ENCODE results near the gene MCC.

The MCC gene

DNA sequence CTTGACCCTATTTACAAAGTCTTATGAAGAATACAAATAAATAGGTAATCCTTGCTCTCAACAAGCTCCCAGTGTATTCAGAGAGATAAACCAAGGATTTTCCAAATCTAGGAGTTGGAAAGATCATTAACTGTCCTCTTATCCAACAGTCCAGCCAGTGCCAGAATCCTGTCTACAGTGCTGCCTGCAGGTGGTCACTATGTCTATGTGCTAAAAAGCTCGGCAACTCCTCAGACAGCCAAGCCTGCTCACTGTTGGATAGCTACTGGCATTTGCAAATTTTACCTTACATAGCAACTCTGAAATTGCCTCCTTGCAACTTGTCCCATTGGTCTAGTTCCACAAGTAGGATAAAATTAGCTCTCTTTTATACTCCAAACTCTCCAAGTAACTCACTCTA is 324.2 kb downstream of the MCC start:
- no peak for DNase-seq

DNA sequence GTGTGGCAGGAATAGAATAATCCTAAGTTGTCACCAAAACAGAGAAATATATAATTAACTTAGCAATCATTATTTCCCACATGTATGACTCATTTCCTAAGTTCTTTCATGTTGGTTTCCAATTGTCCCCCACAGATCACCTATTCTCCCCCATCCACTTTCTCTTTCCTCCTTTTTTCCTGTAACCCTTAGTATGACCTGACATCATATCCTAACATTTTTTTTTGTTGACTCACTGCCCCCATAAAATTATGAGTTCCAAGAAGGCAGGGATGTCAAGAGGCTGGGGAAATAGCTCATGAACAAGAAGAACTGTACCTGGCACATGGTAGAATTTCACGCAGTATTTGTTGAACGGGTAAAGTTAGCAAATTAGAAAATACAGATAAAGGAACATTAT is 324.9 kb downstream of the MCC start:
- DNase-seq, result no peak

DNA sequence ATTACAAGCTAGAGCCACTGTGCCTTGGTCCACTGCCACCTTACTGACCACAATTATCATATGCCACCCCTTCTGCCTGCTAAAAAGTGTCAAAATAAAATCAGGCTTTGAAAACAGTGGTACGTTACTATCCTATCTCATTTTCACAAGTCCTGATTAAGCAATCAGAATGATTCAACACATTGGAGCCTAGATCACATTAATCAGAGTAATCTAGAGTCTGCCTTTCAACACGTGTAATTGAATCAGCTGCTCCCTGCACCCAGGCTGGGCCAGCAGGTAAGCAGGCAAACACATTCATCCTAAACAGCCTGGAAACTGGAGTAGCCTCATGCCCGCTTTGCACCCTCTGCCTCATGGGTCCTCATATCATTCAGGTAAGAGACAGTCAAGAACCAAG is 325.5 kb downstream of the MCC start:
- DNase-seq, result no peak

DNA sequence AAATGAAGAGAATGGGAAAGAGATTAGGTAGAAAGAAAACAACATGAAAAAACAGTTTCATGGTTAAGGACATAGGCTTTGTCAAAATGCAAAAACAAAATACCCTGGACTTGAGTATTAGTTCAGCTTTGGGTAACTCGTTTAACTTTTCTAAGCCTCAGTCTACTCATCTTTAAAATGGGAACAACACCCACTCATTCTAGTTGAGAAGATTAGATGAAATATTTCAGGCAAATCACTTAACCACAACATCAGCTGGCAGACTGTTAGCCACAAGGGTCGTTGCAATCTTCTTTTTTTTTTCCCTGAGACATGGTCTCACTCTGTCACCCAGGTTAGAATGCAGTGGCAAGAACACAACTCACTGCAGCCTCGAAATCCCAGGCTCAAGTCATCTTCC is 326.0 kb downstream of the MCC start:
- DNase-seq, result no peak

DNA sequence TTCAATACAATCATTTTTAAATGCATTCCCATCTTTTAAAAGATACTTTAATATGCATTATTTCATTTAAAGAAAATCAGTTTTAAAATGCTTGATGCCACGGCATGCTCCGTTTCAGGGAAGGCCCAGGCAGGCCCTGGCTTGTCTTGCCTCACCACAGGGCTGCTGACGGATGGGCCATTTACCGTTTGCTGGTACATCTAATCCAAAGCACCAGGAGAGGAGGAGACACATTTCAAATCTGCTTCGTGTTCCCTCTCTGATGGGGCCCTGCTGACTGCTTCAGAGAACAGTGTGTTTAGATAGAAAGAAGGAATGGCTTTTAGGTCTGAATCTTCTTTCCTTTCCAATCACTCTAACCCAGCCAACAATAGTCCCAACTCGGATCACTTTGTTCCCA is 326.4 kb downstream of the MCC start:
- DNase-seq, result no peak

DNA sequence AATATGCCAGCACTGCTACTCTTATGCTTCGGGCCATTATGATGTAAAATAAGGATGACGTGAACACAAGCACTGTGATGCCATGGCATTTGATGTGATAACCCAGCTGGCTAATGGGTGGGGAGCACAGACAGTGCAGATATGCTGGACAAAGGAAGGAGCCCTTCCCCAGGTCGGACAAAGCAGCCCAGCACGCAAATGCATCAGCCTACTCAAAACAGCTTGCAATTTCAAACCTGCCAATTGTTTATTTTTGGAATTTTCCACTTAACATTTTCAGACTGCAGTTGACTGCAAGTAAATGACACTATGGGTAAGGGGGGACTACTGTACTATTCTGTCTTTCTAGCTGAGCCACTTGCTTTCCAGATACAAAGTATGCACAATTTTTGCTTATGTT is 330.4 kb downstream of the MCC start:
- DNase-seq, result no peak

DNA sequence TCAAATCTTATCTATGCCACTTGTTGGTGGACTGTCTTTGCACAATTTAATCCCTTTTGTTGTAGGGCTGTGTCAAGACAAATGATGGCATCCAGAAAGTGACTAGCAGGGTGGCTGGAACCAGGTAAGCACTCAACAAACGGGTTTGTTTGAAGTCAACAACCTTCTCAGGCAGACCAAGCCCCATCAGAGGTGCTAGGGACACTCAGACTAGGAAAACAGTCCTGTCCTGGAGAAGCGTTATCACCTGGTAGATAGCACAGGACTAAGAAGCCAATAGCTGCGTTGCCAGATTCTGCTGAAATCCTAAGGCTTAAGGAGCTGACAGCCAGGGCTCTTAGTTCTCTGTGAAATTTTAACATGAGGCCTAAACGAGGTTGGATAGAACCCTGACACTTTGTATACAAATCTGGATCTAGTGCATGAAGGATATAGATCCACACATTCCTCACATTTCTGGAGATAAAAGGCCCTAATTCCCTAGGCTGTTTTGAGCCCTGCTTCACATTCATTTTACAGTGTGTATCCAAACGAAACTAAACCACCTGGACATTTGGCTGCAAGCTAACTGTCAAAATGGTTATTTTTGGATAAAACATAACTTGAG is 331.9 kb downstream of the MCC start:
- no peak for DNase-seq

DNA sequence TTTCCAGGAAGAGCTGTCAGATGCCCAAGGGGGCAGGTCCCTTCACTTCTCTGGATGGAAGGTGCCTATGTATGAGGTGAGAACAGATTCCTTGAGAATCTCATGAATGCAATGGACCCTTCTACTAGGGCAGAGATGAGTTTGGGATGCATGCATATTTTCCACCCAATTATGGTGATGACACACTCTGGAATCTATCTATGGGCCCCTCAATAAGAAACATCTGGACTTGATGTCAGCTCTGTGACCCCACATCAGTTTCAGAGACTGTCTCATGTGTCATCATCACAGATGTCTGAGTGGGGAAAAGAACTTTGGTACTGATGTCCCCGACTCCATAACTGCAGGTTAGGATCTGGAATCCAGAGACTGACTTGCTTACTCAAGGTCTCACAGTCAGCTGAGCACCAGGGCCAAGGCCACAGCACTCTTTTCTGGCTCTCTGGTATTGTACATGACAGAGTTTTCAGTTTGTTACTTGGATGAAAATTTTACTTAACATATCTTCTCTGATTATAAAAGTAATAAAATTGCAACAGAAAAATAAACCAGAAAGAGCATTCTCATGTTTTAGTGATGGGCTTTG is 334.6 kb downstream of the MCC start:
- no peak for DNase-seq

DNA sequence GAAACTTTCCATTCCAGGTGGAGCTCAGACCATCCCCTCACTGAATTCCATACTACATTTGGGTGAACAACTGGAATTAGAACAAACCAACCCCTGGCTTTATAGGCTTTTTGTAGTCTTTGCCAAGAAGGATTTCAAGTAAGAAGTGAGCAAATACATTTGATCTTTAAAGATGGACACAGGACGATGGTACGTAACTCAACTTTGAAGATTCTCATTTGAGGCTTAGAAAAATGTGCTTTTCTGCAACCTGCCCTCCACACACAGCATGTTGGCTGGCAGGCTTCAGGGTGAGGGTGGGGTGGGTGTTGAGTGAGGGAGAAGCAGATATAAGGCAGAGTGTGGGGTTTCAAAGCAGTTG is 335.9 kb downstream of the MCC start:
- DNase-seq, result no peak

DNA sequence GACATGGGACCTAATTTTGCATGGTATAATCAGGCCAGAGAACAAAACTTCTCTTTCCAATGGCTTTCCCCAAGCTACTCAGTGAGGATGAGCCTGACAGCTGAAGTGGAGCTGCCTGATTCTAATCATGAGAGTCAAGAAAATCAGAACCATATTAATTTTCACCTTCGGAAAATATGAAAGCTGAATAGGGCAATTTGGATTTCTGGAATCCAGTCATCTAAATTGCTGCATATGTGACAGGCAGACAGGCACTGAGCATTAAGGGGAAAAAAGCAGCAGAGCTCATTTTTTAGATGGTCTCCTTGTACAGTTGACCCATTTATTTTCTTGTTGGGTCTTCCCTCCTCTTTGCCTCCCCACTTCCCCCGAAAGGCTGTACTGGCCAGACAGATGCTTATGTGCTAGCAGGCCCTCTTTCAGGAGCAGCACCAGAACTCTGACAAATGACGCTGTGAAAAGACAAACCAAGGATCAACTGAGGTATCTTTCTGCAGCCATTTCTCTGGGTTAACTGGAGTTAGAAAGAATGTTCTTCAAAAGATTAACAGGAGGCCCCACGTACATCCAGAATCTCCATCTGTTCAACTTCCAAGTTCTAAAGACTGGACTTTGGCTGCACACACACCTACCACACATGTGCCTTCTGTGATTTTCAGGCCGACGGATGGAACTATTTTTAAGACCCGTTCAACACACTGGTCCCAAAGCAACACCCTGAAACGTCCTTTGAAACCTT is 336.4 kb downstream of the MCC start:
- no peak for DNase-seq

DNA sequence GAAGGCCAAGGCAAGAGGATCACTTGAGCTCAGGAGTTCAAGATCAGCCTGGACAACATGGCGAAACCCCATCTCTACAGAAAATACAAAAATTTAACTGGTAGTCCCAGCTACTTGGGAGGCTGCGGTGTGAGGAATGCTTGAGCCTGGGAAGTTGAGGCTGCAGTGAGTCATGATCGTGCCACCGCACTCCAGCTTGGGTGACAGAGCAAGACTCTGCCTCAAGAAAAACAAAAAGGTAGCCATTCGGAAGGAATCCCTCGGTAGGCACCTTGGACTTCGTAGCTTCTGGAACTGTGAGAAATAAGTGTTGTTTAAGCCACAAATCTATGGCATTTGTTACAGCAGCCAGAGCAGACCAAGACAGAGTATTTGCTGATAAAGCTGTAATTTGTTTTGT is 337.4 kb downstream of the MCC start:
- DNase-seq, result no peak

DNA sequence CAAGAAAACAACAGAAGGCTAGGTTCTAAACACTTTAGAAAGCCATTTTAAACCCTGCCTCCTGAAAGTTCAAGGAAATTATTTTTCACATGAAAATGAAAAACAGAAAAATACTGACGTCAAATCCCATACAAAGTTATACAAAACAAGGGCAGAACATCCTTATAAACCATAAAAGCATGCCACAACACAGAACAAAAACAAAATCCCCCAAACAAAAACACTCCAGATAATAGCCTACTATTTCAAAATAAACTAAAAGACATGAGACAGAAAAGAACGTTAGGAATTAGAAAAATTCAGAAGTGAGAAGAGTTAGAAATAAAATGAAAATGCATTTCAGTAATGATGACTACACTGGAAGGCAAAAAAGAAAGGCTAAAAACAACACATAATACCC is 338.0 kb downstream of the MCC start:
- no peak for DNase-seq

DNA sequence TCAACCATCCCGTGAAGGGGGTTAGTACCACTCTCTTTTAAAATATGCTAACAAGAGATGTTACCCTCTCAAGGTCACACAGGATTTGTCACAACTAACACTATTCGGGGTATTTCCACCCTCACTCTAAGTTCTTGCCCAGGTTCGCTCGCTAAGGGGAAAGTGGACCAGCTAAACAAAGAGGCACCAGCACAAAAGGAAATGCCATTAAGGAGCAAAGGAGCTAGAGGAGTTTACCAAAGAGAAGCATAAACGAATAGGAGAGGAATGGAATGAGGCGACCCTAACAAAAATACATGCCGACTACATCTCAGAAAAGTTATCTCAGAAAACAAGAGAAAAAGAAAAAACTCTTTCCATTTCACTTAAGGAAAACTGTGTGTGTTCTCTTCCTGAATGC is 340.7 kb downstream of the MCC start:
- DNase-seq, result no peak

DNA sequence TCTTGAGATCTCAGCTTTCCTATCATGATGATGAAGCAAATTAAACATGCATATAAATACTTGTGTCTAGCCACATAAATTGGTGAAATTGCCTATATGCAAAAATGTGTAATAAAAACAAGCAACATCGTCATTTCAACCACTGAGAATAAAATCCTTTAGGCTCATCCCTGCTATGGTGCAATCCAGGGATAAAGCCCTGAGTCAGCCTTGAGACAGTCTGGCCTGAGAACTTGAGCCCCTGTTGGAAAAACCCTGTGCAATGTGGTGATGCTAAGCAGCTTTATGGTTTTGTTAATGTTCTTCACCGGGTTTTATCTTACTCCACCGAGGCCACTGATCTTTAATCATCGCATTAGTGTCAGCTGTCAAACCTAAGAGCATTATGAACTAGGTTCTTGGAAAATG is 341.1 kb downstream of the MCC start:
- no peak for DNase-seq

DNA sequence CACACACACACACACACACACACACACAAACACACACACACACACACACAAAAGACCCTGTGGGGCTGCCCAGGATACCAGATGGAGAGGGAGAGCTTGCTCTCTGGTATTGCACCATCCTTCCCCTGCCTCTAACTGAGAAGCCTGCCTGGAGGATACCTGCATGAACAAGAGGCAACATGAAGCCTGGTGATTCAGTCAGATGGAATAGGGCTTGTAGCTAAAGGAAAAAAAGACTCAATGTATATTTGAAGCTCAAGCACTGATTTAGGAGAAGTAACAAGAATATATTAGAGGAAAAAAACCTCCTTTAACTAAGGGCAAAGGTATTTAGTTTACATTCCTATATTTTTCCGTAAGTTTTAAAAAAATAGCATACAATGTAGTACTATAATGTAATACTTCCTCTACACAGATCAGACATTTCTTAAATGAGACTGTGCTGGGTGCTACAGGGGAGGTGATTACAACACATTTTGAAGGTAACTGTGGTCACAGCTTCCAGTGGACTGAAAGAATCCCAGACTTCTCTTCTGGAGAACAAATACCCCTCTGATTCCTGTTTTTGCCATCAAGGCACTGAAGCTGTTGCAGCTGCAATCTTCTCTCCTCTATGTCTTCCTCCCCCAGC is 342.4 kb downstream of the MCC start:
- DNase-seq, result no peak

DNA sequence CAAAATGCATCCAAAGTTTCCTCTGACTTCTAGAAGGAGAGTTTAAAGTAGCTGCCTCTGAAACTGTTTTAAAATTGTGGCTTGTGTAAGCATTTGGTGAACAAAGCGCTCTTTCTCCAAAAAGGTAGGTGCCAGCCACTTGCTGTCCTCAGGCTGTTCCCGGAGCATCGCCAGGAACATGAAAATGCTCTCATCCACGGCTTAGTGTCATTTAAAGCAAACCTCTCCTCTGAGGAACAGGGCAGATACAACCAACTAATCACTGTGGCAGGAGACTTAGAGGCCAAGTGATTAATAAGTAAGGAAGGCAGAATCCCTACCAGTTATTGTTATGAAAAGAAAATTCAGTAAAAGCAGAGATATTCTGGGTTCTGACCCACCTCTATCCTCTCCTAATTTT is 346.1 kb downstream of the MCC start:
- DNase-seq, result no peak

DNA sequence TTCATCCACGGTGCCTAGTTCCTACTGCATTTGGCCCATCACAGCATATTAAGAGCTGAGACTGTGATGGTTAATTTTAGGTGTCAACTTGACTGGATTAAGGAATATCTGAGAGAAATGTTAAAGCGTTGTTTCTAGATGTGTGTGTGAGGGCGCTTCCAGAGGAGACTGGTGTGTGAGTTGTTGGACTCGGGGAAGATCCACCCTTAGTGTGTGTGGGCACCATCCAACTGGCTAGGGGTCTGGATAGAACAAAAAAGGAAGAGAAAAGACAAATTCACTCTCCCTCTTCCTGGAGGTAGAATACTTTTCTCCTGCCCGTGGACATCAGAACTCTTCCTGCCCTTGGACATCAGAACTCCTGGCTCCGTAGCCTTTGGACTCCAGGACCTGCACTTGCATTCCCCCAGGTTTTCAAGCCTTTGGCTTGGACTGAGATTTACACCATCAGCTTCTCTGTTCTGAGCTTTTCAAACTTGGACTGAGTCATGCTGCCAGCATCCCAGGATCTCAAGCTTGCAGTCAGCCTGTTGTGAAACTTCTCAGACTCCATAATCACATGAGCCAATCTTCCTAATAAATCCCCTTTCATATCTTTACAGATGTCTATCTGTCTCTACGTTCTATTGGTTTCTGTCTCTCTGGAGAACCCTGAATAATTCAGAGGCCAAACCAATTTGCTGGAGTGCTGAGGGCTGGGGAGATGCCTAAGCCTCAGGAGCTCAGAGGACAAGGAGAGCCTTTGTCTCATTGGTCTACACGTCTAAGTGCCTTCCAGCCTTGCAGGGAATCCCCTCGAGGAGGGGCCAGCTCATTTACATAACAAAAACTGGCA is 347.2 kb downstream of the MCC start:
- DNase-seq, result no peak

DNA sequence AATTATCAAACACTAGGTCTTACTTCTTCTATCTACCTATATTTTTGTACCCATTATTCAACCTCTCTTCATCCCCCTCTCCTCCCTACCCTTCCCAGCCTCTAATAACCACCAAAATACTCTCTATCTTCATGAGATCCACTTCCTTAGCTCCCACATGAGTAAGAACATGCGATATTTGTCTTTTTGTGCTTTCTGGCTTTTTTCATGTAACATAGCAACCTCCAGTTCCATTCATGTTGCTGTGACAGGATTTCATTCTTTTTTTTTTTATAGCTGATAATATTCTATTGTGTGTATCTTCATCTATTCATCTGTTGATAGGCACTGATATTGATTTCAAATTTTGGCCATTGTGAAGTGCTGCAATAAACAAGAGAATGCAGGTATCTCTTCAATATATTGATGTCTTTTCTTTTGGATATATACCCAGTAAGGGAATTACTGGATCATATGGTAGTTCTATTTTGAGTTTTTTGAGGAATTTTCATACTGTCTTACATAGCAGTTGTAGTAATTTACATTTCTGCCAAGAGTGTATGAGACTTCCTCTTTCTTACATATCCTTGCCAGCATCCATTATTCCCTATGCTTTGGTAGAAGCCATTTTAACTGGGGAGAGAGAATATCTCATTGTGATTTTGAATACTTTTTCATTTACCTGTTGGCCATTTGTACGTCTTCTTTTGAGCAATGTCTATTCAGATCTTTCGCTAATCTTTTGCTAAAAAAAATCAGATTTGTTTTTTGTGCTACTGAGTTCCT is 354.9 kb downstream of the MCC start:
- DNase-seq, result no peak

DNA sequence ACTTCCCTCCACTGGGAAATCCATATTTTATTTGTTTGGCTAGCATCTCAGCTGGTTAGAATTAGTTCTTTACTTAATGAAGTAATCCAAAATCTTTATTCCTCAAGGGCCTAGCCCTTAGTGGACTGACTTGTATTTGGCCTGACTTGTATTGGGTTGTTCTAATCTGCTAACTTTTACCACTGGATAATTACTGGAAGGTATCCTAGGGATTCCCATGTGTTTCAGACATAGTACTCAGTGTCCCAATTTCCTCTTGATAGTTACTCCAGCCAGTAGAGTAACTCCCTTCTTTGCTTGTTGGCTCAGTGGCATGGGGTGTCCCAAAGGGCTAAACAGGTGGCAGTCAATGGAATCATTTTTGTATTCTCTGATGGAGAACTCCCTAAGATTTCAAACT is 355.7 kb downstream of the MCC start:
- no peak for DNase-seq

DNA sequence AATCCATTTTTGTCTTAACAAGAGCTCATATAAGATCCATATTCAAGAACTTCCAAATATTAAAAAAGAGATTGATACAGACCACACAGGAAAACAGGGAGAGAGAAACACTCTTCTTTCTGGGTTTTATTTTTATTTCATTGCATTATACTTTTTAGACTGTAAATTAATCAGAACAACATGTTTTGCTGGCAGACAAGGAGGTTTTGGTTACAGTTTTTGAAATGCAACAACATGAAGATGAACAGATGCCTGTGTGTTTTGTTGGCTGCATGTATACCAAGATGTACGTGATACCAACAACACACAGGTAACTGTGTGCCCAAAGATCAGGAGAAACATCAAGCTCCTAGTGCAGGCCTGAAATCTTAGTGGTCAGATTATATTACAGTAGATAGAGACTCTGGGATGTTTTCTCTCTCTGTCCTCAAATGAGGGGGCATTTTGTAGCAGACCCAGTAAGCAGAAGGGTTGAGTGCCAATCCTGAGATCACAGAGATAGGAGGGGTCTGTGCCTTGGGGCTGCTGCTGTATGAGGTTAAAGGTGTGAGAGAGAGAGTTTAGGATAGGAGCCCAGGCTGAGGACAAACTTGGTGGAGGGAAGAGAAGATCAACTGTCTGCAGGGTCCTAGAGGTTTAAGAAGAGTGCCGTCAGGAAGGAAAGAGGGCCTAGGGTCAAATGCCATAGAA is 359.5 kb downstream of the MCC start:
- DNase-seq, result no peak

DNA sequence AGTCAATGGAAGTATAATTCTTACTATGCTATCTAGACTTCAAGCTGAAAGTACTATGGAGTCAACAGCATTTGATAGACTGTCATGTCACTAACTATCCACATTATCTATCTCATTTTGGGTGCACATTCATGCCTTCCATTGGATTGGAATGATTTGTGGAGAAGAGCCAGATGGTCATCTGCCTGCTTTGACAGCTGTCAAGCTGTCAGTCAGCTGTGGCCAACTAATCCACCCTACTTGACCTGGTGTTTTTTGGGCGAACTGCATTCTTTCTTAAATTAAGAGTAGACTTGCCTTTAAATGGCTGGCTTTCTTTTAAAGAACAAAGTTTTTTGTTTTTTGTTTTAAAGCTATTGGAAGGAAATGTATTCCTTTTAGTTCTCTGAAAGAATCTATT is 360.2 kb downstream of the MCC start:
- no peak for DNase-seq

DNA sequence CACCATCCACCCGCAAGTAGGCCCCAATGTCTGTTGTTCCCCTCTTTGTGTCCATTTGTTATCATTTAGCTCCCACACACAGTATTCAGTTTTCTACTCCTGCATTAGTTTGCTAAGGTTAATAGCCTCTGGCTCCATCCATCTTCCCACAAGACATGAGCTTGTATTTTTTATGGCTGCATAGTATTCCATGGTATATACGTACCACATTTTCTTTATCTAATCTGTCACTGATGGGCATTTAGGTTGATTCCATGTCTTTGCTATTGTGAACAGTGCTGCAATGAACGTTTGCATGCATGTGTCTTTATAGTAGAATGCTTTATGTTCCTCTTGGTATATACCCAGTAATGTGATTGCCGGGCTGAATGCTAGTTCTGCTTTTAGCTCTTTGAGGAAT is 361.2 kb downstream of the MCC start:
- no peak for DNase-seq
